Parathyroid adenoma (tissue), 2 donors: ENCODE data around the gene MYCBPAP.

ENCODE experiments used
- H2AFZ ChIP-seq: fragments of 300-600 bp; sonication (generic); one replicate; pipeline ENCODE4 v1.7.0; 2017; ENCODE audit warnings: antibody characterized with exemption, mild to moderate bottlenecking
- H3K27ac ChIP-seq: fragments of 300-600 bp; sonication (generic); one replicate; pipeline ENCODE4 v1.7.0; 2017
- H3K27me3 ChIP-seq: fragments of 300-600 bp; sonication (generic); one replicate; pipeline ENCODE4 v1.7.0; 2017; ENCODE audit warnings: low read length; ENCODE audit not compliant: control insufficient read depth, insufficient read depth
- H3K36me3 ChIP-seq: fragments of 300-600 bp; sonication (generic); one replicate; pipeline ENCODE4 v1.7.0; 2017; ENCODE audit warnings: low read length; ENCODE audit not compliant: control insufficient read depth, insufficient read depth
- H3K4me1 ChIP-seq: fragments of 300-600 bp; sonication (generic); one replicate; pipeline ENCODE4 v1.7.0; 2017; ENCODE audit warnings: control low read depth
- H3K4me2 ChIP-seq: fragments of 300-600 bp; sonication (generic); one replicate; pipeline ENCODE4 v1.7.0; 2017; ENCODE audit warnings: low read length
- H3K4me3 ChIP-seq: fragments of 300-600 bp; sonication (generic); one replicate; pipeline ENCODE4 v1.7.0; 2017; ENCODE audit warnings: low read depth, low read length
- H3K79me2 ChIP-seq: fragments of 300-600 bp; sonication (generic); one replicate; pipeline ENCODE4 v1.7.0; 2017; ENCODE audit warnings: control low read depth
- H3K9ac ChIP-seq: fragments of 300-600 bp; sonication (generic); one replicate; pipeline ENCODE4 v1.7.0; 2017; ENCODE audit warnings: mild to moderate bottlenecking
- H3K9me3 ChIP-seq: fragments of 300-600 bp; sonication (generic); one replicate; pipeline ENCODE4 v1.7.0; 2017; ENCODE audit warnings: low read length; ENCODE audit not compliant: control insufficient read depth
- TF ChIP-seq, protein P1 (sequence below): fragments of 300-600 bp; sonication (generic); IDR thresholded peaks from one replicate; pipeline ENCODE4 v1.7.0; 2017; ENCODE audit warnings: antibody characterized with exemption, mild to moderate bottlenecking
- donor health status: primary hyperparathyroidism.

The MYCBPAP gene

DNA sequence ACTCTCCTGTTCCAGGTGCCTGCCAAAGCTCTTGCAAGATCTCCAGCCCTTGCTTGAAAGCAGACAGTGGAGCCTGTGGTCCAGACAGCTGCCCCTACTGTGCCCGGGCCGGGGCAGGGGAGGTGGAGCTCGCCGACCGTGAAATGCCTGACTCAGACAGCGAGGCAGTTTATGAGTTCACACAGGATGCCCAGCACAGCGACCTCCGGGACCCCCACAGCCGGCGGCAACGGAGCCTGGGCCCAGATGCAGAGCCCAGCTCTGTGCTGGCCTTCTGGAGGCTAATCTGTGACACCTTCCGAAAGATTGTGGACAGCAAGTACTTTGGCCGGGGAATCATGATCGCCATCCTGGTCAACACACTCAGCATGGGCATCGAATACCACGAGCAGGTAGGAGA is 69.9 kb downstream of the MYCBPAP start:
- H3K27ac ChIP-seq: no peak overlapping the region
- H3K79me2 ChIP-seq: no peaks in the 10 kb centered on the region
- H2AFZ ChIP-seq: no peak overlapping the region
- no peaks in the 10 kb centered on the region for H3K4me1 ChIP-seq
- no peaks in the 10 kb centered on the region for H3K36me3 ChIP-seq
- no peaks in the 10 kb centered on the region for H3K27me3 ChIP-seq
- TF ChIP-seq, protein P1, sequence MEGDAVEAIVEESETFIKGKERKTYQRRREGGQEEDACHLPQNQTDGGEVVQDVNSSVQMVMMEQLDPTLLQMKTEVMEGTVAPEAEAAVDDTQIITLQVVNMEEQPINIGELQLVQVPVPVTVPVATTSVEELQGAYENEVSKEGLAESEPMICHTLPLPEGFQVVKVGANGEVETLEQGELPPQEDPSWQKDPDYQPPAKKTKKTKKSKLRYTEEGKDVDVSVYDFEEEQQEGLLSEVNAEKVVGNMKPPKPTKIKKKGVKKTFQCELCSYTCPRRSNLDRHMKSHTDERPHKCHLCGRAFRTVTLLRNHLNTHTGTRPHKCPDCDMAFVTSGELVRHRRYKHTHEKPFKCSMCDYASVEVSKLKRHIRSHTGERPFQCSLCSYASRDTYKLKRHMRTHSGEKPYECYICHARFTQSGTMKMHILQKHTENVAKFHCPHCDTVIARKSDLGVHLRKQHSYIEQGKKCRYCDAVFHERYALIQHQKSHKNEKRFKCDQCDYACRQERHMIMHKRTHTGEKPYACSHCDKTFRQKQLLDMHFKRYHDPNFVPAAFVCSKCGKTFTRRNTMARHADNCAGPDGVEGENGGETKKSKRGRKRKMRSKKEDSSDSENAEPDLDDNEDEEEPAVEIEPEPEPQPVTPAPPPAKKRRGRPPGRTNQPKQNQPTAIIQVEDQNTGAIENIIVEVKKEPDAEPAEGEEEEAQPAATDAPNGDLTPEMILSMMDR: no peak
- H3K9me3 ChIP-seq: no peaks in the 10 kb centered on the region
- no peak overlapping the region for H3K9ac ChIP-seq
- no peak overlapping the region for H3K4me3 ChIP-seq
- no peak overlapping the region for H3K4me2 ChIP-seq

DNA sequence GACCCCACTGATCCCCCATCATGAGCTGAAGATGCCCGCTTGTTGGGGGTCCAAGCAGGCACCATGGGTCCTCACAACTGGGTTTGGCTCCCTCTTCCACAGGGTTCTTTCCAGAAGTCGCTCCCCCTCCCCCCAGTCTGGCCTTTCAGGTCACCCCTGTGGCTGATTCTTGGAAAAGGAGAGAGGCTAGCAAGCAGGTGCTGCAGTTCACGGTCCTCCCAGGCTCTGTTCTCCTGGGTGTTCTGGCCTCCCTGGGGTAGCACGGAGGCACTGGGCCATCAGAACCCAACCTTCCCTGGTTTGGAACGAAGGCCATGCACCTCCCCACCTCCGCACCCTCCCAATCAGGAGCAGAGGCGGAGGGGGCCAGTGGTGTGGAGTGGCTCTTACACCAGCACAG is 71.2 kb downstream of the MYCBPAP start:
- H3K36me3 ChIP-seq: no peaks in the 10 kb centered on the region
- H3K9me3 ChIP-seq: no peaks in the 10 kb centered on the region
- TF ChIP-seq, protein P1: no peak
- H2AFZ ChIP-seq: no peak overlapping the region
- no peak overlapping the region for H3K4me2 ChIP-seq
- no peaks in the 10 kb centered on the region for H3K79me2 ChIP-seq
- no peak overlapping the region for H3K27ac ChIP-seq
- H3K9ac ChIP-seq: no peak overlapping the region
- no peaks in the 10 kb centered on the region for H3K27me3 ChIP-seq
- no peaks in the 10 kb centered on the region for H3K4me1 ChIP-seq
- H3K4me3 ChIP-seq: no peak overlapping the region

DNA sequence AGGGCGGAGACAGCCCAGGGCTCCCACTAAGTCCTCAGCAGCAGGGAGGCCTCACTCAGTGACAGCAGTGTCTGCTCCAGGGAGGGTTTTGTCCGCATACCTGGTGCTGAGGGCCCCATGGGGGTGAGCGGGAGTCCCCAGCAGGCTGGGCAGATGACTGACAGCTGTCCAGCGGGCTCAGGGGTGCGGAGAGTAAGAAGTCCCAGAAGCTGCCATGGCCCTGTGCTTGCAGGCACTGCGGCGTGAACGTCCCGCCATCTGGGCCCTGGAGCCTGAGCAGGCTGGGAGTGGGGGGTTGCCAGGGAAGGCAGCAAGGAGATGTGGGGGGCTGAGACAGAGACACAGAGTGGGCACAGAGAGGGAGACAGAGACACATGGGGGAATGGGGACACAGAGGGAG is 72.4 kb downstream of the MYCBPAP start:
- no peak overlapping the region for H2AFZ ChIP-seq
- no peaks in the 10 kb centered on the region for H3K36me3 ChIP-seq
- no peak overlapping the region for H3K9ac ChIP-seq
- H3K27ac ChIP-seq: no peak overlapping the region
- H3K4me2 ChIP-seq: no peak overlapping the region
- H3K9me3 ChIP-seq: no peaks in the 10 kb centered on the region
- no peaks in the 10 kb centered on the region for H3K27me3 ChIP-seq
- no peaks in the 10 kb centered on the region for H3K79me2 ChIP-seq
- H3K4me3 ChIP-seq: no peak overlapping the region
- no peaks in the 10 kb centered on the region for H3K4me1 ChIP-seq
- TF ChIP-seq, protein P1: no peak
